Tibial nerve (tissue), 4 donors: ENCODE results near the gene PLPP1.

Source experiments
- CTCF ChIP-seq, 5 experiments: fragments of 200-600 bp in 3 of 5; fragments of 450-650 bp in 2 of 5; sonication (generic) in 3 of 5; IDR thresholded peaks; one replicate each; pipeline ENCODE4 v1.5.1; 2016 to 2019; ENCODE audit warnings: antibody characterized with exemption in 5 of 5, mild to moderate bottlenecking in 3 of 5, moderate library complexity in 2 of 5
- EP300 ChIP-seq, 2 donors: sonication (generic); formaldehyde crosslinking; IDR thresholded peaks; one replicate each; pipeline ENCODE4 v1.6.1; 2017; ENCODE audit warnings: antibody characterized with exemption in 2 of 2, mild to moderate bottlenecking in 1 of 2
- POLR2A ChIP-seq, 2 donors: fragments of 450-650 bp; IDR thresholded peaks; one replicate each; pipeline ENCODE4 v1.6.1; 2017; ENCODE audit warnings: antibody characterized with exemption in 2 of 2, mild to moderate bottlenecking in 2 of 2, moderate library complexity in 2 of 2

DNA sequence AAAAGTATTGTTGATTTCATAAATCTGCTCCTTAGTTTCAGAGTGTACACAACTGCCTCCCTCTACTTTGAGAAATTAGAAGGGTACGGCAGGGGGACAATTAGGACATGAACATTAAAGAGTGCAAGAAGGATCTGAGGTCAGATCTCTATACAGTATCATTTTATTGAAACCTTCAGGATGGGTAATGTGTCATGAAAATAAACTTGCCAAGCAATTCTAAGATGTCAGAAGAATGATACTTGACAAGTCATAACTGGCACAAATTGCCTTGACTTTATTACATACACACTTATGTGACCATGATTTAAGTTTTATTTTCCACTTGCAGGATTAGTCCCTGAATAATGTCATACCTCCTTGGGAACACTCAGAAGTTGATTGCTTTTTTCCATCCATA is 92.8 kb downstream of the PLPP1 start:
- no peak for TF ChIP-seq CTCF (IDR thresholded peaks at IDR 0.05)
- TF ChIP-seq POLR2A (IDR thresholded peaks at IDR 0.05) = no peak
- TF ChIP-seq EP300 (IDR thresholded peaks at IDR 0.05) = no peak
